ENCODE results near the gene PRKCE. TPM values are rescaled to one million over a fixed set of nuclear protein-coding genes. Genes with fewer than 3 reads are reported as not detected.

The PRKCE gene
- total RNA-seq, 1 experiment from 2014 or later = 1.3 TPM

DNA sequence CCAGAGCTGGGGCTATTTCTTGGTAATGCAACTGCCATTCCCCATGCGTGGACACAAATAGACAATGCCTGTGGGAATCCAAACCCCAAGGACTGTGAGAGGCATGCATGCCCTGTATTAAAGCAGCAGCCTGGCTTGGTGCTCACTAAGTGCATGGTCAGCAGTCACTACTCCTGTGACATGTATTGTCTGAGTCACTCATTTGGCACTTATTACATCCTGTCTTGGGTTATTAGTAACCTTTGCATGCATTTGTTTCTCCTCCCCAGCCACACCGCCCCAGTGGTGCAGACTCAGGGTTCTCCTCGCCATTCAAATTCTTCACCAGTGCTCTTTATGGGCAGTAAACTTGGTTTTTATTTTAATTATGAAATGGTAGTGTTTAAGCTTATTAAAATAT is 30.2 kb downstream of the PRKCE start:
- no CpG with 5 or more reads among the region's 3 CpGs for WGBS (ENCODE audit: extremely low coverage, insufficient read length, low lambda C conversion rate)
- H3K4me3 Mint-ChIP-seq = no peak overlapping the region; a peak in 1 of 5 replicates
- Histone ChIP-seq H2AK5ac (ENCODE audit: insufficient read length, low read length) (no peak overlapping the region), H2BK12ac (ENCODE audit: insufficient read length, low read depth, low read length) (no peak overlapping the region), H3T11ph (ENCODE audit: low read length) (no peak overlapping the region), H3K4me1 (ENCODE audit: insufficient read depth, low read length) (peaks cover 2% of the 10 kb centered on the region; the same call in 1 of the 2 replicates), H3K9me3 (ENCODE audit: control insufficient read depth, low read depth, low read length) (no peaks in the 10 kb centered on the region), H3K79me2 (ENCODE audit: insufficient read depth, low read length) (no peaks in the 10 kb centered on the region), H4K8ac (replicated peaks; ENCODE audit: insufficient read length, low read depth, low read length) (no peak overlapping the region), H3K27me3 (ENCODE audit: insufficient read depth, low read length) (no peaks in the 10 kb centered on the region), H3K23ac (ENCODE audit: insufficient read length, low read depth, low read length) (no peak overlapping the region), H3K4ac (ENCODE audit: low read depth, low read length) (no peak overlapping the region), H3K79me1 (ENCODE audit: insufficient read depth, low read depth, low read length, poor library complexity, severe bottlenecking) (no peaks in the 10 kb centered on the region), H3K56ac (ENCODE audit: insufficient read length, low read depth, low read length) (no peak overlapping the region), H4K91ac (ENCODE audit: insufficient read length, low read depth, low read length) (no peak overlapping the region), H3K18ac (ENCODE audit: insufficient read length, low read depth, low read length) (no peak overlapping the region), H2BK15ac (ENCODE audit: low read depth, low read length) (no peak overlapping the region), H4K5ac (ENCODE audit: insufficient read length, low read depth, low read length) (no peak overlapping the region), H3K9ac (ENCODE audit: extremely low read depth, insufficient read length, low read length) (no peak overlapping the region), H2BK20ac (ENCODE audit: low read depth, low read length, poor library complexity, severe bottlenecking) (no peak overlapping the region), H2AFZ (ENCODE audit: low read length) (no peak overlapping the region), H2BK120ac (ENCODE audit: low read depth, low read length, poor library complexity, severe bottlenecking) (no peak overlapping the region), H3K27ac (ENCODE audit: insufficient read length, low read depth, low read length) (no peak overlapping the region), H3K23me2 (ENCODE audit: insufficient read length, low read depth, low read length, poor library complexity, severe bottlenecking) (no peaks in the 10 kb centered on the region), H2BK5ac (ENCODE audit: insufficient read length, low read length) (no peak overlapping the region), H4K20me1 (ENCODE audit: control insufficient read depth, insufficient read depth, insufficient read length) (no peaks in the 10 kb centered on the region), H3K4me2 (ENCODE audit: insufficient read depth, insufficient read length, low read length) (no peak overlapping the region), H3K14ac (ENCODE audit: insufficient read depth, low read length) (no peak overlapping the region)
- H3K27me3 Mint-ChIP-seq (ENCODE audit: low read depth) = no peaks in the 10 kb centered on the region; the same call in 1 of the 2 replicates
- H3K36me3 Mint-ChIP-seq (ENCODE audit: insufficient read depth in 1 of 3, low read depth in 3 of 3) = no peaks in the 10 kb centered on the region
- no peaks in the 10 kb centered on the region for H3K9me3 Mint-ChIP-seq
- H3K27ac Mint-ChIP-seq = no peak overlapping the region
- peaks cover 3 to 6% of the 10 kb centered on the region in 2 experiments; a peak in 3 of 4 replicates for H3K4me1 Mint-ChIP-seq
- DNase-seq = no peak
- no peak for TF ChIP-seq CTCF (conservative IDR thresholded peaks at IDR 0.05)
